ENCODE results near the gene SLC6A15.

- no peak for TF ChIP-seq POLR2A (IDR thresholded peaks at IDR 0.05)
- TF ChIP-seq CTCF (IDR thresholded peaks at IDR 0.05) = no peak
- no peak for TF ChIP-seq EP300 (IDR thresholded peaks at IDR 0.05)
Measured at GRCh38 chr12:84919271-84919670, 6.7 kb upstream of the SLC6A15 start.
